ENCODE data around the gene CLEC2B. TPM values are rescaled to one million over a fixed set of nuclear protein-coding genes. Genes with fewer than 3 reads are reported as not detected.

CLEC2B gene
- total RNA-seq, 1 experiment from 2014 or later = not detected

DNA sequence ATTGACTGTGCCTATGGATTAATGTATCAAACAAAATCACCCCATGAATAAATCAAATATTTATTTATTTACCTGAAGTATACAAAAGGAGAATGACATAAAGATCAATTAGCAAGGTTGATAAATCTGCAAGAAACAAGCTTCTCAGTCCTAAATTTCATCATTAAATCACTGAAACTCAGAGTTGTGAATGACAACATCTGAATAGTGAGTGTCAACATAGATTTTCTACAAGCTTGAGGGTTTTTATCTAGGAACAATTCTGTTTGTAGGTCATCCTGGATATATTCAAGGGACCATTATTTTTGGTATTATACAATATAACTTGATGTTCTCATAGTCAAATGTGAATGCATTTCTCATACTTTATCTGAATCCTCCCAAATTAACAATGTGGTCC, 59.3 kb downstream of the CLEC2B start:
- TF ChIP-seq EZH2phosphoT487 (IDR thresholded peaks at IDR 0.05; ENCODE audit: borderline replicate concordance, low read length) (no peak), EZH2 (IDR thresholded peaks at IDR 0.05; ENCODE audit: low read length, unreplicated experiment) (no peak)
- TF ChIP-seq, protein P1, sequence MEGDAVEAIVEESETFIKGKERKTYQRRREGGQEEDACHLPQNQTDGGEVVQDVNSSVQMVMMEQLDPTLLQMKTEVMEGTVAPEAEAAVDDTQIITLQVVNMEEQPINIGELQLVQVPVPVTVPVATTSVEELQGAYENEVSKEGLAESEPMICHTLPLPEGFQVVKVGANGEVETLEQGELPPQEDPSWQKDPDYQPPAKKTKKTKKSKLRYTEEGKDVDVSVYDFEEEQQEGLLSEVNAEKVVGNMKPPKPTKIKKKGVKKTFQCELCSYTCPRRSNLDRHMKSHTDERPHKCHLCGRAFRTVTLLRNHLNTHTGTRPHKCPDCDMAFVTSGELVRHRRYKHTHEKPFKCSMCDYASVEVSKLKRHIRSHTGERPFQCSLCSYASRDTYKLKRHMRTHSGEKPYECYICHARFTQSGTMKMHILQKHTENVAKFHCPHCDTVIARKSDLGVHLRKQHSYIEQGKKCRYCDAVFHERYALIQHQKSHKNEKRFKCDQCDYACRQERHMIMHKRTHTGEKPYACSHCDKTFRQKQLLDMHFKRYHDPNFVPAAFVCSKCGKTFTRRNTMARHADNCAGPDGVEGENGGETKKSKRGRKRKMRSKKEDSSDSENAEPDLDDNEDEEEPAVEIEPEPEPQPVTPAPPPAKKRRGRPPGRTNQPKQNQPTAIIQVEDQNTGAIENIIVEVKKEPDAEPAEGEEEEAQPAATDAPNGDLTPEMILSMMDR (conservative IDR thresholded peaks at IDR 0.05; ENCODE audit: low read depth, low read length) = no peak
- no peak overlapping the region for H3K4me2 ChIP-seq (ENCODE audit: low read length)
- H3K4me3 ChIP-seq (ENCODE audit: low read length) = no peak overlapping the region
- H3F3A ChIP-seq (ENCODE audit: low read length, unreplicated experiment) = no peaks in the 10 kb centered on the region
- no peak overlapping the region for H3K9ac ChIP-seq (ENCODE audit: low read length)
- no peak for DNase-seq
- no peaks in the 10 kb centered on the region for H3K9me3 ChIP-seq (ENCODE audit: low read length)
- intact Hi-C loops (cut with micrococcal nuclease) = no loop called here
- ATAC-seq = no peak
- ChIA-PET POLR2A (ENCODE audit: unreplicated experiment) (no interaction called here), CTCF (no interaction called here)
- no TSS peak for BruUV-seq (replicated peaks)
- H3K79me2 ChIP-seq (ENCODE audit: low read length) = no peaks in the 10 kb centered on the region
- H4K20me1 ChIP-seq (ENCODE audit: low read length) = no peaks in the 10 kb centered on the region
- no peaks in the 10 kb centered on the region for H3K36me3 ChIP-seq (ENCODE audit: low read depth, low read length)
- no peaks in the 10 kb centered on the region for H3K9me2 ChIP-seq (replicated peaks; ENCODE audit: low read length)
- H3K27me3 ChIP-seq (ENCODE audit: low read length) = peaks cover 36% of the 10 kb centered on the region
- H3K4me1 ChIP-seq (ENCODE audit: insufficient read depth, low read length) = no peaks in the 10 kb centered on the region
- H2AFZ ChIP-seq (ENCODE audit: low read length) = no peak overlapping the region
- no peak overlapping the region for H3K27ac ChIP-seq (ENCODE audit: low read length)

DNA sequence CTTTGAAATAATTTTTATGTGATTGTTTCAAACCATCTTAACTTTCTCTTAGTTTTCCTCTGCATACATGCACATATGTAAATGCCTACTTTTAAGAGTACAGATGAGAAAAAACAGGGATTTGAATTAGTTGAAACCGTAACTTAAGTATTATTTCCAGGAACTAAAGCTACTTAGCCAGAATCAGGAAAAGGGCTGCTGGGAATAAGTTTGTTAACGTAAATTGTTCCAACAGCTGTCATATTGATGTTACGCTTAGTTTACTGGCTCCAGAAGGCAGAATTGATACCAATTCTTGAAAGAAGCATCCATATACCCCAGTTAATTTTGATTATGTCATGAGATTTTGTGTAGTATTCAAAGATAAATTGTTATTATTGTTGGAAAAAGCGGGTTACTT, 59.8 kb downstream of the CLEC2B start:
- ATAC-seq (no peak), DNase-seq (no peak)
- Histone ChIP-seq H3K4me1 (ENCODE audit: insufficient read depth, low read length) (no peaks in the 10 kb centered on the region), H3K4me3 (ENCODE audit: low read length) (no peak overlapping the region), H3K9me3 (ENCODE audit: low read length) (no peaks in the 10 kb centered on the region), H3K36me3 (ENCODE audit: low read depth, low read length) (no peaks in the 10 kb centered on the region), H3F3A (ENCODE audit: low read length, unreplicated experiment) (no peaks in the 10 kb centered on the region), H3K9me2 (replicated peaks; ENCODE audit: low read length) (no peaks in the 10 kb centered on the region), H3K9ac (ENCODE audit: low read length) (no peak overlapping the region), H3K27ac (ENCODE audit: low read length) (no peak overlapping the region), H3K79me2 (ENCODE audit: low read length) (no peaks in the 10 kb centered on the region), H3K4me2 (ENCODE audit: low read length) (no peak overlapping the region), H3K27me3 (ENCODE audit: low read length) (peaks cover 36% of the 10 kb centered on the region), H4K20me1 (ENCODE audit: low read length) (no peaks in the 10 kb centered on the region), H2AFZ (ENCODE audit: low read length) (no peak overlapping the region)
- no peak for TF ChIP-seq EZH2 (IDR thresholded peaks at IDR 0.05; ENCODE audit: low read length, unreplicated experiment)
- ChIA-PET CTCF (no interaction called here), POLR2A (ENCODE audit: unreplicated experiment) (no interaction called here)
- BruUV-seq (replicated peaks) = no TSS peak
- intact Hi-C loops (cut with micrococcal nuclease) = no loop called here

DNA sequence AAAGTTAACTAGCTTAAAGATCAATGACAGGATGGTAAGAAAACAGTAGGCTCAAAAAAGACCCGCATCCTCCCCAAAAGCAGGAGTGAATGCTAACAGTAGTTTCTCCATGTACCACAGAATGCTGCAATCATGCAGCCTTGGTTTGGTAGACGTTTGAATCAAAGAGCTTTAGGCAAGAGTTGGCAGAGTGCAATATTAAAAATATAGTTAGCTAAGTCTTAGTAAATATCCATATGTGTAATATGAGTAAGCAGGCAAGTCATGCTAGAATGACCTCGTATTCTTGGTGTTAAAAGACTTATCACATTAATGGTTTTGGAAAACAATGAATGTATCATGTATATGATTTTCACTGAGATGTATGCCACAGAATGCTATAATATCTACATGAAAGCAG, 60.6 kb downstream of the CLEC2B start:
- H3K9me3 ChIP-seq (ENCODE audit: low read length) = no peaks in the 10 kb centered on the region
- H3K9me2 ChIP-seq (replicated peaks; ENCODE audit: low read length) = no peaks in the 10 kb centered on the region
- no peak for TF ChIP-seq EZH2phosphoT487 (IDR thresholded peaks at IDR 0.05; ENCODE audit: borderline replicate concordance, low read length)
- TF ChIP-seq, protein P1 (conservative IDR thresholded peaks at IDR 0.05; ENCODE audit: low read depth, low read length) = no peak
- TF ChIP-seq EZH2 (IDR thresholded peaks at IDR 0.05; ENCODE audit: low read length, unreplicated experiment) = no peak
- H3K9ac ChIP-seq (ENCODE audit: low read length) = no peak overlapping the region
- CTCF ChIA-PET = no interaction called here
- H3K27me3 ChIP-seq (ENCODE audit: low read length) = peaks cover 41% of the 10 kb centered on the region
- no peak overlapping the region for H2AFZ ChIP-seq (ENCODE audit: low read length)
- no peaks in the 10 kb centered on the region for H3K36me3 ChIP-seq (ENCODE audit: low read depth, low read length)
- intact Hi-C loops (cut with micrococcal nuclease) = no loop called here
- no peaks in the 10 kb centered on the region for H3K79me2 ChIP-seq (ENCODE audit: low read length)
- DNase-seq (no peak), ATAC-seq (no peak)
- no peaks in the 10 kb centered on the region for H3K4me1 ChIP-seq (ENCODE audit: insufficient read depth, low read length)
- no peak overlapping the region for H3K27ac ChIP-seq (ENCODE audit: low read length)
- H4K20me1 ChIP-seq (ENCODE audit: low read length) = no peaks in the 10 kb centered on the region
- H3F3A ChIP-seq (ENCODE audit: low read length, unreplicated experiment) = no peaks in the 10 kb centered on the region
- no peak overlapping the region for H3K4me3 ChIP-seq (ENCODE audit: low read length)
- no TSS peak for BruUV-seq (replicated peaks)
- POLR2A ChIA-PET (ENCODE audit: unreplicated experiment) = no interaction called here
- H3K4me2 ChIP-seq (ENCODE audit: low read length) = no peak overlapping the region
